CD4-positive, alpha-beta T cell treated with Interleukin-2 at 100 ng/mL for 4 hours (primary cell): ENCODE data around the gene MTERF4.

ENCODE experiments used
- DNase-seq: peaks from one replicate; pipeline ENCODE4 v3.0.0-alpha.2; 2020; ENCODE audit warnings: low spot score

Gene MTERF4

DNA sequence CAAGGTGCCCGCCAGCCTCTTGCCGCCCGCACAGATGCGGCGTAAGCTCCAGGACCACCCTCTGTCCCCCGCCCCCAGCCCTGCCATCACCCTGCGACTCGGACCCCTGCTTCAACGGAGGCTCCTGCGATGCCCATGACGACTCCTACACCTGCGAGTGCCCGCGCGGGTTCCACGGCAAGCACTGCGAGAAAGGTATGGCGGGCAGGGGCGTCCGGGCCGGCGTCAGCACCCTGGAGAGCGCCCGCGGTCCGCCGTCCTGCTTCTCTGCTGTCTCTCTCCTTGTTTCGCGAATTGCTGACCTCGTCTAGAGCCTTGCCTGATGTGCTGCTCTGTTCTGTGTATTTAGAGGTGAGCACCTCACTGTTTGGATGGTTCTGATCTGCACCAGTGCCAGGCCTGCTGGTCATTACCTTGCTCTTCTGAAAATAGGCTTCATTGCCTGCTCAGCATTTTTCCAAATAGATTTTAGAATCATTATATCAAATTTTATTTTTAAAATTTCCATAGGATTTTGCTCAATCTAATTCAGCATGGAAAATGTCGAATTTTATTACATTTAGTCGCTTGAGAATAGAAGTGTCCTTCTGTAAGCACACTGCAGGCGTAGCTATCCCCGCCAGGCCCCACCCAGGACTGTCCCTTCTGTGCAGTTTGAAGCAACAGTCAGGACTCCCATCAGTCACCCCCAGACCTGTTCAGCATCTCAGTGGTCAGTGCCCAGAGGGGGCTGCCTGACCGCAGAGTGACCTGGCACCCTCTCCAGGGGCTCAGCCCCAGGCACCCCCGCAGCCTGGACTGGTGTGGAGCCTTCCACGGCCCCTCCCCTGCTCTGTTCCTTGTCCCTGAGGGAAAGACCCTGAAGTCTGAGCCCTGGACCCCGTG lies 52.1 kb downstream of the MTERF4 start:
- no peak for DNase-seq

DNA sequence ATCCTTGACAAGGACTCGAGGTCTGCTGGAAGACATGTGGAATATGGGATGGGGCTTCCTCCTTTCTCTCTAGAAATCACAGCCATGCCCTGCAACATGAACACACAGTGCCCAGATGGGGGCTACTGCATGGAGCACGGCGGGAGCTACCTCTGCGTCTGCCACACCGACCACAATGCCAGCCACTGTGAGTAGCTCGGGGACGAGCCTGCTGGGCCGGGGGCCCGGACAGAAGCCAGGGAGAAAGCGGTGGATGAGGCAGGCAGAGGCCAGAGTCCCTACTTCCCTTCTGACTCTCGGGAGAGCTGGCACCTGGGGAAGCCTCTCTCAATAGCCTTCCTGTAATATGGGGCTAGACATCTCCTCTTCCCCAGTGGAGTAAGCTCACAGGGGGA lies 53.1 kb downstream of the MTERF4 start:
- no peak for DNase-seq

DNA sequence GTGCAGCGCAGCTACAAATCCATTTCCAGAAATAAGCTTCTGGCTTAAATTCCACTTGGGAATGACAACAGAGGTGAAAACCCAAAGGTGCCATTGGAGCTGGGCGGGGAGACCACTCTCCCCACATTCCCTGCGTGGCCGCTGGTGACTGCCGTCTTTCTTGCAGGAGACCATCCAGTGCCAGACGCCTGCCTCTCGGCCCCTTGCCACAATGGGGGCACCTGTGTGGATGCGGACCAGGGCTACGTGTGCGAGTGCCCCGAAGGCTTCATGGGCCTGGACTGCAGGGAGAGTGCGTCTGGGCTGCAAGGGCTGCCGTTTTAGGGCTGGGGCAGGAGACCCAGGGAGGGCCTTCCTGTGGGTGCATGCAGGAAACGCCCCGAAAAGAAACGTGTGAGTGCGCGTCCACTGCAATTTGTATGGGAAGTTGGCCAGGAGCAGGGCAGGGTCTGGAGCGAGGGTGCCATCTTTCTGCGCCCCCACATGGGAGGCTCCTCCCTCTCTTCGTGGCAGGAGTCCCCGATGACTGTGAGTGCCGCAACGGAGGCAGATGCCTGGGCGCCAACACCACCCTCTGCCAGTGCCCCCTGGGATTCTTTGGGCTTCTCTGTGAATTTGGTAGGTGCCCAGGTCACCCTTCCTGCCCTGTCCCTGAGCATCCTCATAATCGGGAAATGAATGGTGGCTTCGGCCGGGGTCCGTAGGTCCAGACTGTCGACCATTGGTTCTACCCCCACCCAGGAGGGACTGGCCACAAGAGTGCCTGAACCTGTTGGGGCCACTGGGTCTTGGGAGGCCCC lies 53.7 kb downstream of the MTERF4 start:
- no peak for DNase-seq

DNA sequence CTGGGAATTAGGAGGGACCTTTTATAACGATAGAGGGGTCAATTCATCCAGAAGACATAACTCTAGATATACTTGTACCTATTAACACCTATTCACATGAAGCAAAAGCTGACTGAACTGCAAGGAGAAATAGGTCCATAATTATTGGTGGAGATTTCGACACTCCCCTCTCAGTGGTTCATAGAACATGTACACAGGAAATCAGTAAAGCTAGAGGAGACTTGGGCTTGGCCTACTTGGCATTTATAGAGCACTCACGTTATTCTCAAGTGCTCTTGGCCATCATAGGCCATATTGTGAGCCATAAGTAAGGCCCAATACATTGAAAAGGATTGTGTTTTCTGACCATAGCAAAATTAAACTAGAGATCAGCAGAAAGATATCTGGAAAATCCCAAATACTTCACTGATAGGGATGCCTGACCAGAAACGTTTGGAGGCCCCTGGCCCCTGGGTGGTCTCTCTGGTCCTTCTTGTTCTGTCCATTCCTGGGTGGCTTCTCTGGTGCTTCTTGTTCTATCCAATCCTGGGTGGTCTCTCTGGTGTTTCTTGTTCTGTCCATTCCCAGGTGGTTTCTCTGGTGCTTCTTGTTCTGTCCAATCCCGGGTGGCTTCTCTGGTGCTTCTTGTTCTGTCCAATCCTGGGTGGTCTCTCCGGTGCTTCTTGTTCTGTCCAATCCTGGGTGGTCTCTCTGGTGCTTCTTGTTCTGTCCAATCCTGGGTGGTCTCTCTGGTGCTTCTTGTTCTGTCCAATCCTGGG lies 54.7 kb downstream of the MTERF4 start:
- DNase-seq = no peak
